ENCODE results near the gene GANAB.
"Not testable (repeated sequence)": the region's sequence is repeated elsewhere in the genome, so short reads cannot be mapped to it uniquely, and the experiment has no call there.

Gene GANAB

DNA sequence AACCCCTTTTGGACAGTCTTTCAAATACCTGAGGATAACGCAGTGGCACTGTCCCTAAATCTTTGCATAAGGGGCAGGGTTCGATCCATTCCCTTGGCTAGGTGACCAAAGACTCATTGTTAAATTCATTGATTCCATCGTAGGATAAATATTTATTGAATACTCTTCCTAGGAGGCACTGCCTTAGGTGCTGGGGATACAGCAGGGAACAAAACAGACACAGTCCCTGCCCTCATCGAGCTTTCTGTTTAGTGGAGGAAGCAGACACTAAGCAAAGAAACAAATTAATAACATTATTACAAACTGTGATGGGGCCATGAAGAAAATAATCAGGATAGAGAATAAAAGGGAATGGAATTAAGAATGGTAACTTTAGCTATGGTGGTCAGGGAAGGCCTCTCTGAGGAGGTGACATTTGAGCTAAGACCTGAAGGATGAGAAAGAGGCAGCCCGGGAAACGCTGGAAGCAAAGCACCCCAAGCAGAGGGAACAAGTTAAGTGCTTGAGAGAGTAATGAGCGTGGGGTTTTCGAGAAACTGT, 25.3 kb downstream of the GANAB start:
- no peaks in the 10 kb centered on the region for H3K27me3 ChIP-seq (ENCODE audit: control insufficient read depth in 1 of 2, insufficient read depth in 2 of 2, low read length in 2 of 2)
- H3K9ac ChIP-seq (ENCODE audit: low read length in 2 of 2) = peak overlapping the region; percentile 66 to 84
- peaks cover 10 to 12% of the 10 kb centered on the region in 2 donors for H3K36me3 ChIP-seq (ENCODE audit: control insufficient read depth in 2 of 2, insufficient read depth in 2 of 2, low read length in 2 of 2)
- peak overlapping the region; percentile 84 to 88 for H3K4me3 ChIP-seq (ENCODE audit: low read length in 2 of 2)
- peaks cover 17% of the 10 kb centered on the region for H3K4me1 ChIP-seq (ENCODE audit: control insufficient read depth, insufficient read depth, low read length)
- H3K27ac ChIP-seq (ENCODE audit: low read length) = peak overlapping the region; percentile 85
- no peaks in the 10 kb centered on the region for H3K9me3 ChIP-seq (ENCODE audit: control insufficient read depth in 2 of 2, low read length in 2 of 2)

DNA sequence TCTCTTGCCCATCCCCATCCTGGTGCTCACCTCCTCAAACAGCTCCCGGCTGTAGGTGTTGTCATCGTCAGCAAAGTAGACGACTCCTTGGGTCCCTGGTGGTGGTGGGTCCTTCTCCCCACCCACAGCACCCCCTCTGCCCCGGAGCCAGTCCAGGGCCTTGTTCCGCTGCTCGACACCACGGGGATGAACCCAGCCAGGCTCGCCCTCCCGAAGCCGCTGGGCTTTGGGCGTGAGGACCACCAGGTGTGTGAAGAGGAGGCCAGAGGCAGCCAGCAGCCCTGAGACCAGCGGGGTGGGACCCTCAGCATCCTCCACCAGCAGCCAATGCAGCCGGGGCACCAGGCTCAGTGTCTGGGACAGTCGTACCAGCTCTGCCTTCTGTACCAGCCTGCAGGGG, 29.5 kb downstream of the GANAB start:
- not testable (repeated sequence) for H3K27me3 ChIP-seq (ENCODE audit: control insufficient read depth in 1 of 2, insufficient read depth in 2 of 2, low read length in 2 of 2); H3K36me3 ChIP-seq (ENCODE audit: control insufficient read depth in 2 of 2, insufficient read depth in 2 of 2, low read length in 2 of 2); H3K4me3 ChIP-seq (ENCODE audit: low read length in 2 of 2); H3K9me3 ChIP-seq (ENCODE audit: control insufficient read depth in 2 of 2, low read length in 2 of 2); H3K9ac ChIP-seq (ENCODE audit: low read length in 2 of 2); H3K27ac ChIP-seq (ENCODE audit: low read length)
- H3K4me1 ChIP-seq (ENCODE audit: control insufficient read depth, insufficient read depth, low read length) = peaks cover 24% of the 10 kb centered on the region

DNA sequence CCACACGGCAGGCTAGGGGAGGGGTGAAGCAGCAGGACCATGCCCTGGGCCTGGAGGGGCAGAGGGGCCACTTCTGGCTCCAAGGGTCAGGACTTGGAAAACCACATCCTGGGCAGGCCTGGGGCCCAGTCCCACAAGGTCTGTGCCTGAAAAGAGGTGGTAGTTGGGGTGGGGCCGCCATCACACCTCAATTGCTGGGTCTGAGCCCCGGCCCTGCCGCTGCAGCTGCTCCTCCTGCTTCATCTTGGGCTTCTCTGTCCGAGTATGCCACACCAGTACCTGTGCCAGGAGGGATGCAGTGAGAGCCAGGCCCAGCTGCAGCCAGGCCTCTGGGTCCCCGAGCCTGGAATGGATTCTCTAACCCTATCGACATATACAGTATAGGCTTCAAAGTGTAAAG, 30.9 kb downstream of the GANAB start:
- peaks cover 28% of the 10 kb centered on the region for H3K4me1 ChIP-seq (ENCODE audit: control insufficient read depth, insufficient read depth, low read length)
- H3K9me3 ChIP-seq (ENCODE audit: control insufficient read depth in 2 of 2, low read length in 2 of 2) = no peaks in the 10 kb centered on the region
- no peak overlapping the region for H3K27ac ChIP-seq (ENCODE audit: low read length)
- H3K27me3 ChIP-seq (ENCODE audit: control insufficient read depth in 1 of 2, insufficient read depth in 2 of 2, low read length in 2 of 2) = no peaks in the 10 kb centered on the region
- H3K9ac ChIP-seq (ENCODE audit: low read length in 2 of 2) = no peak overlapping the region
- H3K4me3 ChIP-seq (ENCODE audit: low read length in 2 of 2) = no peak overlapping the region
- peaks cover 0 to 4% of the 10 kb centered on the region in 2 donors for H3K36me3 ChIP-seq (ENCODE audit: control insufficient read depth in 2 of 2, insufficient read depth in 2 of 2, low read length in 2 of 2)

DNA sequence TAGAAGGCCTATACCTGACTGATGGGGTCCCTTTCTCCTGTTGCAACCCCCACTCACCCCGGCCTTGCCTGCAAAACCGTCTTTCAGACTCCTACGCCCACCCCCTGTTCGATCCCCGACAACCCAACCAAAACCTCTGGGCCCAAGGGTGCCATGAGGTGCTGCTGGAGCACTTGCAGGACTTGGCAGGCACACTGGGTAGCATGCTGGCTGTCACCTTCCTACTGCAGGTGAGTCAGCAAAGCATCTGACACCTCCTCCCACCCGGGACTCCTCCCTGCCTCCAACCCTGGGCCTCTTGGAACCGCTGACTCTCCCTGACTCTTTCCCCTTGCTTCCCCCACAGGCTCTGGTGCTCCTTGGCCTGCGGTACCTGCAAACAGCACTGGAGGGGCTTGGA, 32.1 kb downstream of the GANAB start:
- Histone ChIP-seq H3K27me3 (ENCODE audit: control insufficient read depth in 1 of 2, insufficient read depth in 2 of 2, low read length in 2 of 2) (no peaks in the 10 kb centered on the region), H3K4me3 (ENCODE audit: low read length in 2 of 2) (no peak overlapping the region), H3K36me3 (ENCODE audit: control insufficient read depth in 2 of 2, insufficient read depth in 2 of 2, low read length in 2 of 2) (peaks cover under 1 to 9% of the 10 kb centered on the region in 2 donors), H3K4me1 (ENCODE audit: control insufficient read depth, insufficient read depth, low read length) (peaks cover 31% of the 10 kb centered on the region), H3K9ac (ENCODE audit: low read length in 2 of 2) (no peak overlapping the region), H3K27ac (ENCODE audit: low read length) (peak overlapping the region; percentile 88), H3K9me3 (ENCODE audit: control insufficient read depth in 2 of 2, low read length in 2 of 2) (no peaks in the 10 kb centered on the region)

DNA sequence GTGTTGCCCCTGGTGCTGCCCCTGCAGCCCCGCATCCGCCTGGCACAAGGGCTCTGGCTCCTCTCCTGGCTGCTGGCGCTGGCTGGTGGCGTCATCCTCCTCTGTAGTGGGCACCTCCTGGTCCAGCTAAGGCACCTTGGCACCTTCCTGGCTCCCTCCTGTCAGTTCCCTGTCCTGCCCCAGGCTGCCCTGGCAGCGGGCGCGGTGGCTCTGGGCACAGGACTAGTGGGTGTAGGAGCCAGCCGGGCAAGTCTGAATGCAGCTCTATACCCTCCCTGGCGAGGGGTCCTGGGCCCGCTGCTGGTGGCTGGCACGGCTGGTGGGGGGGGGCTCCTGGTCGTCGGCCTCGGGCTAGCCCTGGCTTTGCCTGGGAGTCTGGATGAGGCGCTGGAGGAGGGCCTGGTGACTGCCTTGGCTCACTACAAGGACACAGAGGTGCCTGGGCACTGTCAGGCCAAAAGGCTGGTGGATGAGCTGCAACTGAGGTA, 33.1 kb downstream of the GANAB start:
- Histone ChIP-seq H3K27me3 (ENCODE audit: control insufficient read depth in 1 of 2, insufficient read depth in 2 of 2, low read length in 2 of 2) (no peaks in the 10 kb centered on the region), H3K4me3 (ENCODE audit: low read length in 2 of 2) (peak overlapping the region; percentile 22 to 87), H3K9me3 (ENCODE audit: control insufficient read depth in 2 of 2, low read length in 2 of 2) (no peaks in the 10 kb centered on the region), H3K4me1 (ENCODE audit: control insufficient read depth, insufficient read depth, low read length) (peaks cover 33% of the 10 kb centered on the region), H3K9ac (ENCODE audit: low read length in 2 of 2) (peak overlapping the region; percentile 55 to 93), H3K27ac (ENCODE audit: low read length) (peak overlapping the region; percentile 88), H3K36me3 (ENCODE audit: control insufficient read depth in 2 of 2, insufficient read depth in 2 of 2, low read length in 2 of 2) (peaks cover 6 to 13% of the 10 kb centered on the region in 2 donors)

DNA sequence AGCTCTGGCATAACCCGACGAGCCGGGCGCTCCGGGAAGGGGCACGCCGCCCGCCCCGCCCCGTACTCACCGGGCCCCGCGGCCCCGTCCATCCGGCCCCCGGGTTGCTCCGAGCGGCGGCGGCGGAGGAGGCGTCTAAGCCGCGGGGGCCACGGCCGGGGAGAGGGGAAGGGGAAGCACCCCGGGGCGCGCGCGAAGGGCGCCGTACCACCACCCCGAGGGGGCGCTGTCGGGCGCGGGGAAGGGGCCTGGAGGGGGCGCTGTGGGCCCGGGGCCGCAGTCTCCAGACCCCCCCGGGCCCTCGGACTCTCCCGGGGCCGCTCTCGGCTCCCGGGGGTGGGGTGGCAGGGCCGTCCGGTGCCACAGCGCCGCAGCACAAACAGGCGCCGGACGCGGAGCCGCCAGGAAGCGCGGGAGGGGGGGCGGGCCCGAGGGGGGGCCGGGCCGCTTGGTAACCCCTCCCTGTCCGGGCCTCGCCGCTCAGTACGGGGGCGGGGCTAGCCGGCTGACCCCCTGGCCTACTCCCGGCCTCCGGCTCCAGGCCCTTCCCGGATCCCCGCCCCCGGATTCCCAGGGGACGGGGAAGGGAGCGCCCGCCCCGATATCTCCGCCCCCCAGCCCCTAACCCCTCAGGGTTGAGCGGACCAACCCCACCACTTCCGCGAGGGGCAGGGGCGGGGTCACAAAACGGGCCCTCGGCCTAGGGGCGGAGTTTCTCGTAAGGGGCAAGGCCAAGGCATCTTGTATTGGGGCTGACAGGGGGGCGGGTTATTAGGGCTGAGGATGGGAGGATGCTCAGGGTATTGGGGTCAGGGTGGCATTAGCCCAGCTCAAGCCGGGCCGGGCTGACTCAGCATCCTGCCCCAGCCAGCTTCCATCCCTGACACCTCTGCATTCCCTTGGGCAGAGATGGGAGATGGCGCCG, 33.8 kb downstream of the GANAB start, which contains the start of the genes EML3 and ROM1:
Gene EML3 (minus strand): TSS at position 410 of the 925 bp plus-strand sequence. CDS start 318 bp downstream, at position 92.
Gene ROM1 (plus strand): TSS at position 892 of the 925 bp plus-strand sequence. CDS start 25 bp downstream, at position 917.
- Histone ChIP-seq H3K4me1 (ENCODE audit: control insufficient read depth, insufficient read depth, low read length) (peaks cover 33% of the 10 kb centered on the region), H3K36me3 (ENCODE audit: control insufficient read depth in 2 of 2, insufficient read depth in 2 of 2, low read length in 2 of 2) (peaks cover 11 to 13% of the 10 kb centered on the region in 2 donors), H3K27ac (ENCODE audit: low read length) (peak within 1 kb of the TSS; percentile 88), H3K27me3 (ENCODE audit: control insufficient read depth in 1 of 2, insufficient read depth in 2 of 2, low read length in 2 of 2) (no peaks in the 10 kb centered on the region), H3K9me3 (ENCODE audit: control insufficient read depth in 2 of 2, low read length in 2 of 2) (no peaks in the 10 kb centered on the region), H3K4me3 (ENCODE audit: low read length in 2 of 2) (peak within 1 kb of the TSS; percentile 84 to 87), H3K9ac (ENCODE audit: low read length in 2 of 2) (peak within 1 kb of the TSS; percentile 86 to 93)

DNA sequence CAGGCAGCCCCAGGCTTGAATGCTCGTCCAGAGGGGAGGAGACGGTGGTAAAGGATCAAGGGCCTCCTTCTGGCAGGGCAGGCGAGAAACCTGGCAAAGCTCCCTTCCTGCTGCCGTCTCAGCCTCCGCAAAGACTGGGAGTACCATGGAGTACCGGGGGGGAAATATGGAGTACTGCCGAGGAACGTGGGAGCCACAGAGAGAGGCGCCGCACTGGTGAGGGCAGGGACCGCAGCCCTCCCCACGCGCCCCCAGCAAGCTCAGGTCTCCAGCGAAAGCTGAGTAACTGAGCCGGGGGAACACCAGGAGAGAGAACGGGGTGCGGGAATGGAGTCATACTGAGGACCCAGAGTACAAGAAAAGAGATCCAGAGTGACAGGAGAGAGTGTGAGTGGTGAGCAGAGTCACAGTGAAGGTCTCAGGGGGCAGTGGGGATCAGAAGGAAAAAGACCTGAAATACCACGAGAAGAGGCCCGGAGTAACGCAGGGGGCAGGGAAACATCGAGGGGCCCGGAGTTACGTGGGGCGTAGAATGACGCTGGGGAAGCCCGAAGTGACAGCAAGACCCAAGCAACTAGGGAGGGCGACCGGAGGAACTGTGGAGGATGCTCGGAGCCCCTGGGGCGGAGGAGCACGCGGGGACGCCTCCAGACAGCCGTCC, 34.6 kb downstream of the GANAB start:
- H3K4me3 ChIP-seq (ENCODE audit: low read length in 2 of 2) = peak overlapping the region; percentile 84 to 87
- H3K4me1 ChIP-seq (ENCODE audit: control insufficient read depth, insufficient read depth, low read length) = peaks cover 33% of the 10 kb centered on the region
- H3K9me3 ChIP-seq (ENCODE audit: control insufficient read depth in 2 of 2, low read length in 2 of 2) = no peaks in the 10 kb centered on the region
- H3K27me3 ChIP-seq (ENCODE audit: control insufficient read depth in 1 of 2, insufficient read depth in 2 of 2, low read length in 2 of 2) = no peaks in the 10 kb centered on the region
- peaks cover 11% of the 10 kb centered on the region in 2 donors for H3K36me3 ChIP-seq (ENCODE audit: control insufficient read depth in 2 of 2, insufficient read depth in 2 of 2, low read length in 2 of 2)
- H3K27ac ChIP-seq (ENCODE audit: low read length) = peak overlapping the region; percentile 88
- peak overlapping the region; percentile 86 to 93 for H3K9ac ChIP-seq (ENCODE audit: low read length in 2 of 2)

DNA sequence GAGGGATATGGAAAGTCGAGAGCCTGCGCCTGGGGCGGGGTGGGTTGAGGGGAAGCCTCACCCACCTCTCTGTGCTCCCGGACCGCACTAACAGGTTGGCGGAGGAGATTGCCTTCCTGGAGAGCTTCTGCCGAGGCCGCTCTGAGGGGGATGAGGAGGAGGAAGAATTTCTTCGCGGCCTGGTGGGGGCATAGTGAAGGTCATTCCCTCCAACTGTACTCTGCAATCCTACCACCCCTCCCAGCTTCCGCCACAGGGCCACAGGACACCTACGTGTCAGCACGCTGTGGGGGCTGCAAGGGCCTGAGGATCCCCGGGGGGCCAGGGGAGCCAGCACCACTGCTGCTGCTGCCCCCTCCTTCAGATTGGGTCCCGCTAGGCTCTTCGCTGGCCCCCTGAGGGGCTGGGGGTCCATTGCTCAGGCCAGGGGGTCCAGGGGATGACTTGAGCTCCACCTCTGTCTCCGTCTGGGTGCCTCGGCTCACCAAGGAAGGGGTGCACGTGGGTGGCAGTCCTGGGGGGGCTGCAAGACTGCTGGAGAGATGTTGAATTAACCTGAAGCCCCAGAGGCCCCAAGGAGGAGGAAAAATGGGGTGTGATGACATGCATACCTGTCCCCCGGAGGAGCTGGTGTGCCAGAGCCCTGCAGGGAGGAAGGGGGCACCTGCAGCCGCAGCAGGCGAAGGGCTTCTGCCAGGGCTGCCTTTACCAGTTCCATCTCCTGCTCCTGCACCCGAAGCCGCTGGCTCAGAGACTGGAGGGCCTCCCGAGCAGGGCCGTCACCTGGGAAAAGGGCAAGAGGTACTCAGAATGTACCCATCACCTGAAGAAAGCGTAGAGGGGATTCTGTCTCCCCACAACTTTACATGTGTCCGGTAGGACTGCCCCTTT, 35.4 kb downstream of the GANAB start:
- peaks cover 12 to 13% of the 10 kb centered on the region in 2 donors for H3K36me3 ChIP-seq (ENCODE audit: control insufficient read depth in 2 of 2, insufficient read depth in 2 of 2, low read length in 2 of 2)
- H3K27ac ChIP-seq (ENCODE audit: low read length) = peak overlapping the region; percentile 88
- no peaks in the 10 kb centered on the region for H3K27me3 ChIP-seq (ENCODE audit: control insufficient read depth in 1 of 2, insufficient read depth in 2 of 2, low read length in 2 of 2)
- H3K9me3 ChIP-seq (ENCODE audit: control insufficient read depth in 2 of 2, low read length in 2 of 2) = no peaks in the 10 kb centered on the region
- peak overlapping the region; percentile 84 to 87 for H3K4me3 ChIP-seq (ENCODE audit: low read length in 2 of 2)
- peaks cover 33% of the 10 kb centered on the region for H3K4me1 ChIP-seq (ENCODE audit: control insufficient read depth, insufficient read depth, low read length)
- H3K9ac ChIP-seq (ENCODE audit: low read length in 2 of 2) = peak overlapping the region; percentile 86 to 93

DNA sequence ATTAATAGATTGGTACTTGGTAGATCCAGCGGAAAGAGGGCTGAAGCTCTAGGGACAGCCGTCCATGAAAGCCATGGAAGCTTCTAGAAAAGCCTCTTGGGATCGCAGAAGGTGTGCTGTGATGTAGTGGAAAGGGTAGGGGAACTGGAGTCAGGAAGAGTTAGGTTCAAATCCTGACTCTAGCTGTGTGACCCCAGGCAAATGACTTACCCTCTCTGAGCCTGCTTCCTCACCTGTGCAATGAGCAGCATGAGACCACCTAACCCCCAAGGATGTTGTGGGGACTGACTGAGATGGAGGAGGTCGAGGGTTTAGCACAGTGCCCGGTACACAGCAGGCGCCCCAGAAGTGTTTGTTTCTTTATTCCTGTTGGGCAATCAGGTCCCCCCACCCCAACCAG, 36.0 kb downstream of the GANAB start:
- no peak overlapping the region for H3K27ac ChIP-seq (ENCODE audit: low read length)
- H3K4me1 ChIP-seq (ENCODE audit: control insufficient read depth, insufficient read depth, low read length) = peaks cover 35% of the 10 kb centered on the region
- H3K9ac ChIP-seq (ENCODE audit: low read length in 2 of 2) = no peak overlapping the region
- no peak overlapping the region for H3K4me3 ChIP-seq (ENCODE audit: low read length in 2 of 2)
- H3K9me3 ChIP-seq (ENCODE audit: control insufficient read depth in 2 of 2, low read length in 2 of 2) = no peaks in the 10 kb centered on the region
- peaks cover 14 to 18% of the 10 kb centered on the region in 2 donors for H3K36me3 ChIP-seq (ENCODE audit: control insufficient read depth in 2 of 2, insufficient read depth in 2 of 2, low read length in 2 of 2)
- no peaks in the 10 kb centered on the region for H3K27me3 ChIP-seq (ENCODE audit: control insufficient read depth in 1 of 2, insufficient read depth in 2 of 2, low read length in 2 of 2)

DNA sequence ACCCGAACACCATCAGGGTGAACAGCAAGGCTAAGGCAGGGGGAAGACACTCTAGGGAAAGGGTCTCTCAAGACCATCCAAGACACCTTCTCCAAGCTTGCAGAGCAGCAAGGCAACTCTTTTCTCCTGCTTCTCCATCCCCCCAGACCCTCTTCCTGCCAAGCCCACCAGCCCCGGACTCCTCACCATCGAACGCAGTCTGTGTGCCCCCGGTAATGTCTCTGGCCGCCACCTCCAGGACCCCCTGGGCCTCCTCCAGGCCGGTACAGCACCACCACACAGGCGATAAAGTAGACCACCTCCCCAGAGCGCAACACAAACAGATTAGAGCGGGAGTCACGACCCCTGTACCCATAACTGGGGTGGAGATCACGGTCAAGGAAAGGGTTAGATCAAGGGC, 37.6 kb downstream of the GANAB start:
- Histone ChIP-seq H3K9me3 (ENCODE audit: control insufficient read depth in 2 of 2, low read length in 2 of 2) (no peaks in the 10 kb centered on the region), H3K4me3 (ENCODE audit: low read length in 2 of 2) (no peak overlapping the region), H3K4me1 (ENCODE audit: control insufficient read depth, insufficient read depth, low read length) (peaks cover 36% of the 10 kb centered on the region), H3K27ac (ENCODE audit: low read length) (no peak overlapping the region), H3K36me3 (ENCODE audit: control insufficient read depth in 2 of 2, insufficient read depth in 2 of 2, low read length in 2 of 2) (peaks cover 14 to 16% of the 10 kb centered on the region in 2 donors), H3K9ac (ENCODE audit: low read length in 2 of 2) (peak overlapping the region in 1 of 2 donors; percentile 5), H3K27me3 (ENCODE audit: control insufficient read depth in 1 of 2, insufficient read depth in 2 of 2, low read length in 2 of 2) (no peaks in the 10 kb centered on the region)

Data from stomach smooth muscle (tissue), 2 donors.